ENCODE results near the gene BRD3. TPM values are rescaled to one million over a fixed set of nuclear protein-coding genes. Genes with fewer than 3 reads are reported as not detected.

BRD3 gene
- total and polyA plus RNA-seq, 2 of the 8 experiments (the other 6 are each of a cell fraction or from before 2014, with no cell fraction given) = 31.0 to 82.7 TPM

GRCh38 chr9:134061688-134062371 is 6.0 kb downstream of the BRD3 start:
- H2BK120ac ChIP-seq (replicated peaks; ENCODE audit: low read depth, low read length) = no peak overlapping the region
- ChIA-PET POLR2A (ENCODE audit: partially characterized antibody) (interaction anchor here (0.9 to 2.0 kb wide), 3 partner anchors 9 to 74 kb away, joined by 3 to 4 read pairs (median 4); partner anchors contain the start of gene WDR5), CTCF (ENCODE audit: partially characterized antibody) (interaction anchor here (0.6 to 1.3 kb wide), 4 partner anchors 11 to 268 kb away, joined by 3 to 5 read pairs (median 3); no protein-coding TSS in a partner anchor)
- H3K4me2 ChIP-seq (ENCODE audit: insufficient read depth in 1 of 2, low read depth in 2 of 2, low read length in 2 of 2) = no peak overlapping the region
- H4K8ac ChIP-seq (ENCODE audit: extremely low read depth, insufficient read depth, low read length) = no peak overlapping the region
- H3K27ac ChIP-seq (ENCODE audit: low read depth, low read length) = peak overlapping the region; percentile 24; the same call in 1 of the 2 replicates
- no peak for FAIRE-seq
- H3K4ac ChIP-seq (replicated peaks; ENCODE audit: insufficient read length, low read depth, low read length) = no peak overlapping the region
- H3K27me3 ChIP-seq (replicated peaks in 1 of 4; ENCODE audit: control insufficient read depth in 3 of 4, extremely low read depth in 1 of 4, insufficient read depth in 3 of 4, low read length in 3 of 4) = no peaks in the 10 kb centered on the region
- peaks cover 67 to 68% of the 10 kb centered on the region in 2 experiments for H4K20me1 ChIP-seq (replicated peaks in 1 of 2; ENCODE audit: control insufficient read depth in 1 of 2, insufficient read depth in 2 of 2, low read length in 2 of 2)
- H2AK5ac ChIP-seq (ENCODE audit: low read depth, low read length) = no peak overlapping the region
- H3K56ac ChIP-seq (replicated peaks; ENCODE audit: insufficient read length, low read depth, low read length) = no peak overlapping the region
- 0 out of 2 replicates have a peak overlapping the region, but pooled peaks have one; percentile 71 for H2BK5ac ChIP-seq (ENCODE audit: low read depth, low read length)
- H2BK20ac ChIP-seq (ENCODE audit: low read length) = no peak overlapping the region
- H3K36me3 ChIP-seq (ENCODE audit: control insufficient read depth in 2 of 4, insufficient read depth in 4 of 4, low read length in 3 of 4) = no peaks in the 10 kb centered on the region; a peak in 1 of 8 replicates
- H3K14ac ChIP-seq (ENCODE audit: insufficient read length) = no peak overlapping the region
- H3K4me3 ChIP-seq (ENCODE audit: extremely low read depth in 1 of 4, insufficient read depth in 2 of 4, low read depth in 3 of 4, low read length in 4 of 4) = no peak overlapping the region
- peaks cover 0 to 19% (median 12%) of the 10 kb centered on the region in 4 experiments; a peak in 6 of 7 replicates for H3K4me1 ChIP-seq (replicated peaks in 1 of 4; ENCODE audit: control insufficient read depth in 3 of 4, insufficient read depth in 4 of 4, low read length in 3 of 4)
- DNase-seq (ENCODE audit: low read depth in 1 of 2, low spot score in 2 of 2) = peak in 1 of 2 experiments; percentile 43
- no peak overlapping the region for H3K18ac ChIP-seq (ENCODE audit: extremely low read depth, low read length)
- H3K23me2 ChIP-seq (ENCODE audit: low read depth, low read length) = peaks cover 5% of the 10 kb centered on the region
- H4K91ac ChIP-seq (replicated peaks; ENCODE audit: insufficient read length, low read length) = no peak overlapping the region
- no peak overlapping the region for H4K5ac ChIP-seq (ENCODE audit: insufficient read length, low read depth, low read length)
- peaks cover 46% of the 10 kb centered on the region for H3K79me1 ChIP-seq (ENCODE audit: low read depth, low read length)
- no peak overlapping the region for H2BK15ac ChIP-seq (ENCODE audit: low read length)
- no peak overlapping the region for H2BK12ac ChIP-seq (ENCODE audit: low read depth, low read length)
- no peak overlapping the region for H3K9ac ChIP-seq (replicated peaks in 1 of 4; ENCODE audit: extremely low read depth in 1 of 4, low read depth in 3 of 4, low read length in 3 of 4)
- WGBS, 2 experiments (ENCODE audit: extremely low coverage in 1 of 2, insufficient coverage in 1 of 2, insufficient read length in 1 of 2, insufficient replicate concordance in 2 of 2, low coverage in 1 of 2, low lambda C conversion rate in 2 of 2, missing lambda C conversion rate in 1 of 2) = 87% methylated on average over 18 of the region's 22 CpGs; no CpG with 5 or more reads in 1 of the 2 experiments
- no peak overlapping the region for H2AFZ ChIP-seq (ENCODE audit: low read length)
- H3K9me3 ChIP-seq (ENCODE audit: insufficient read depth in 2 of 2, low read depth in 1 of 2, low read length in 1 of 2) = no peaks in the 10 kb centered on the region
- peaks cover 45 to 100% of the 10 kb centered on the region in 2 experiments for H3K79me2 ChIP-seq (ENCODE audit: control insufficient read depth in 1 of 2, insufficient read depth in 2 of 2, low read length in 2 of 2)
- no peak overlapping the region for H3K23ac ChIP-seq (ENCODE audit: insufficient read length)
- no peak for TF ChIP-seq MAX (IDR thresholded peaks at IDR 0.05)
- no peak for TF ChIP-seq RBBP5 (IDR thresholded peaks at IDR 0.05; ENCODE audit: borderline replicate concordance, low read depth, low read length)
- TF ChIP-seq TCF12 (IDR thresholded peaks at IDR 0.05; ENCODE audit: low read depth, low read length) = no peak
- TF ChIP-seq SAP30 (IDR thresholded peaks at IDR 0.05; ENCODE audit: insufficient read depth, insufficient replicate concordance, low read length) = no peak
- TF ChIP-seq RXRA (IDR thresholded peaks at IDR 0.05; ENCODE audit: insufficient read depth, low read depth, low read length) = no peak
- no peak for TF ChIP-seq EZH2 (IDR thresholded peaks at IDR 0.05; ENCODE audit: low read depth, low read length, severe bottlenecking)
- TF ChIP-seq E2F6 (IDR thresholded peaks at IDR 0.05) = no peak
- no peak for TF ChIP-seq POLR2A (IDR thresholded peaks at IDR 0.05; ENCODE audit: control extremely low read depth in 1 of 2, low read depth in 2 of 2, low read length in 2 of 2)
- TF ChIP-seq CHD2 (IDR thresholded peaks at IDR 0.05; ENCODE audit: low read length) = no peak
- TF ChIP-seq RAD21 (IDR thresholded peaks at IDR 0.05 in 1 of 2, conservative IDR thresholded peaks at IDR 0.05 in 1 of 2; ENCODE audit: low read depth in 2 of 2, low read length in 2 of 2) = no peak
